WI38 (cell line): Measurements from ENCODE around the gene ANAPC7.

Experiments
- H3K4me3 ChIP-seq: 2 replicates; pipeline ENCODE4 v1.5.1; 2011; ENCODE audit warnings: low read depth, mild to moderate bottlenecking, control low read depth, low read length
- TF ChIP-seq, protein P1 (sequence below): IDR thresholded peaks from 2 replicates; pipeline ENCODE4 v1.5.1; 2012; ENCODE audit warnings: low read depth, mild to moderate bottlenecking, control low read depth, low read length

Gene ANAPC7

DNA sequence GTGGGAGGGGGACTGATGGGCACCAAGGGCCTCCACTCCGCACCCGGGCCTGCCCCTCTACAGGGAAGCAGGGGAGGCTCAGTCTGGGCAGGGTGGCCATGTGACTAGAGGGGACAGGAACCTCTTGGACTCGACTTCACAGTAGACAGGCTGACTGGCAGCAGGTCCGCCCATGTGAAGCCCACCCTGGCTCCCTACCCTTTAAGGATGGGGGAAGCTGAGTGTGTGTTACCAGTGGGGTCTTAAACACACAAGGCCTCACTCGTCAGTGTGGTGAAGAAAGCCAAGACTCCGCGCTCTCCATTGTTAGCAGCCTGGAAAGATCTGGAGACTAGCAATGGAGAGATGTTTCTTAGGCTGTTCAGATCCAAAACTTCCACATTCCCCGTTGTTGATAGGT, 52.4 kb downstream of the ANAPC7 start:
- no peak overlapping the region for H3K4me3 ChIP-seq
- TF ChIP-seq, protein P1, sequence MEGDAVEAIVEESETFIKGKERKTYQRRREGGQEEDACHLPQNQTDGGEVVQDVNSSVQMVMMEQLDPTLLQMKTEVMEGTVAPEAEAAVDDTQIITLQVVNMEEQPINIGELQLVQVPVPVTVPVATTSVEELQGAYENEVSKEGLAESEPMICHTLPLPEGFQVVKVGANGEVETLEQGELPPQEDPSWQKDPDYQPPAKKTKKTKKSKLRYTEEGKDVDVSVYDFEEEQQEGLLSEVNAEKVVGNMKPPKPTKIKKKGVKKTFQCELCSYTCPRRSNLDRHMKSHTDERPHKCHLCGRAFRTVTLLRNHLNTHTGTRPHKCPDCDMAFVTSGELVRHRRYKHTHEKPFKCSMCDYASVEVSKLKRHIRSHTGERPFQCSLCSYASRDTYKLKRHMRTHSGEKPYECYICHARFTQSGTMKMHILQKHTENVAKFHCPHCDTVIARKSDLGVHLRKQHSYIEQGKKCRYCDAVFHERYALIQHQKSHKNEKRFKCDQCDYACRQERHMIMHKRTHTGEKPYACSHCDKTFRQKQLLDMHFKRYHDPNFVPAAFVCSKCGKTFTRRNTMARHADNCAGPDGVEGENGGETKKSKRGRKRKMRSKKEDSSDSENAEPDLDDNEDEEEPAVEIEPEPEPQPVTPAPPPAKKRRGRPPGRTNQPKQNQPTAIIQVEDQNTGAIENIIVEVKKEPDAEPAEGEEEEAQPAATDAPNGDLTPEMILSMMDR = no peak

DNA sequence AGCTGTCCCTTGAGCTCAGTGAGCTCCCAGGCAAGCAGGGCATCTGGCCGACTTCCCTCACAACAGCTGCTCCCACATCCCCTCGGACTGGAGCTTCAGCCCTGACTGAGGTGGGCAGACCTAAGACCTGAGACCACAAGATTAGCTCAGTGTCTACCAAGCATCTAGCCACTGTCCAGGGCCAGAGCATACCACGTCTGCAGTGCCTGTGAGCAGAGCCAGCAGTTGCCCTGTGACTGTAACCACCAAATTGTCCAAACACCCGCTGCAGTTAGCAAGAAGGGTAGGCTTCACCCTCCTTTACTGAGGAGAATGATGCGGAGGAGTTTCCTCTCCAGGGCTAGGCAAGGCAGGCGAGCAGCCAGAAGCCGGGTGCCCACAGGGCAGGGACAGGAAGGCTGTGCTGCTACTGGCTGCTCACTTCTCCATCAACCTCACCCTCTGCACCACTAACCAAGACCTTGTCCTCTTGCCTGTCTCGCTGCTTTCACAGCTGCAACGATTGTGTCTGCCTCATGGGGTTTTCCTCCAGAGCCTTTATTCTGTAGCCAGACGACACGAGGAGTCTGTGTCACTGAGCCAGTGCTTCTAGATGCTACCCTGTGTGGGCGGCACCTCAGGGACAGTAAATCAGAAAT, 53.9 kb downstream of the ANAPC7 start:
- TF ChIP-seq, protein P1 = no peak
- H3K4me3 ChIP-seq = no peak overlapping the region

DNA sequence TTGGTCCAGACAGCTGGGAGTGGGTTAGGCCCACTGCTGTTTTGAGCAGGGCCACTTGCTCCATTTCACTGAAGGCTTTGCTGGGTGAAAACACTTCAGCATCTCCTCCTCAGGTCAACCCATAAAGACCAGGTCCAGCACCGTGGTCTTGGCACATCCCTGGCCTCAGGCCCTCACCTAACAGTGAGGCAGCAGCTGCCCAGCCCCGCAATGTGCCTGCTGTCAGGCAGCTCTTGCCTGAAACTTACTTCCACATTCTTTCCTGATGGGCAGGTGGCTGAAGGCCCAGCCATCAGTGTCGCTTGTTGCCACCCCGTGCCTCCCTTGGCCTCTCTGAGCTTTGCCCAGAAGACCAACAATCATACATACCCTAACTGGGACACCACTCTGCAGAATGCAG, 54.4 kb downstream of the ANAPC7 start:
- TF ChIP-seq, protein P1 = no peak

DNA sequence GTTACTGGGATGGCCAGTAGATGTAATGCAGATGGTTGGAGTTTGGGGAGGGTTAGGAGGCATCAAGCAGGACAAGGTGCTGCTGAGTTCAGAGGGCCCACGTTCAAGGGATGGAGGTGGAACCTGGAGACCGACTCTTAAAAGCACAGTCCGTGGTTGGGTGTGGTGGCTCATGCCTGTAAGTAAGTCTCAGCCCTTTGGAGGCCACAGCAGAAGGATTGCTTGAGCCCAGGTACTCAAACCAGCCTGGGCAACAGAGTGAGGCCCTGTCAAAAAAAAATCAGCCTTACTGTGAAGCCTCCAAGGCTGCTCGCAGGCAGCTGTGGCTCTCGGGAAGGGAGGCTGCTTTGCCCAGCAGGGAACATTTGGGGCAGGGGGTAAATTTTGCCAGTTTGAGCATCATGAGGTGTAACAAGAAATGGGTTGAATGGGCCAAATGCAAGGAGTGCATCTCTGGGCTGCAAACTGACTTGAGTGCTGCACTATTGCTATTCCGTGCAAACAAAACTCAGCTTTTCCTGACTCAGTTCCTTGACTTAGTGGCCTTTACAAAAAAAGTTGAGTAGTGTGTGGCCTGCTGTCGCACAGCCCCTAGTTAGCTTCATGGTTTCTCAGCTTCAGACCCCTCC, 55.0 kb downstream of the ANAPC7 start:
- TF ChIP-seq, protein P1 = no peak
- no peak overlapping the region for H3K4me3 ChIP-seq

More for the DNA sequence above, 54.4 kb downstream of the ANAPC7 start:
- H3K4me3 ChIP-seq = no peak overlapping the region

DNA sequence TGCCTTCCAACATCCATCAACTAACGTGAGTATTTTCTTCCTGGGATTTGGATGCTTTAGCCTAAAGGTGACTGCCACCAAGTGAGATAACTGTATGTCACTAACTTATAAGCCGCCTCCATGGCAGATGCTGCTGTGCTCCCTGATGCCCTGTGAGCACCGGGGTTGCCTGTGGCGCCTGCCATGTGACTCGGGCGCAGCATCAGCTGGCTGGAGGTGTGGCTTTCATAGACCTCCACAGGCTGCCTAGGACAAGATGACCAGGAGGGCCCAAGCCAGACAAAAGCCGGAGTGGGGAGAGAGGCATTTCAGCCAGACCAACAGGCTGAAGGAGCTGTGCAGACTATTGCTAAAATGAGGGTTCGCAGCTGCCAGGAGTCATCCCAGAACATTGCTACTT, 55.7 kb downstream of the ANAPC7 start:
- no peak overlapping the region for H3K4me3 ChIP-seq
- TF ChIP-seq, protein P1 = no peak

DNA sequence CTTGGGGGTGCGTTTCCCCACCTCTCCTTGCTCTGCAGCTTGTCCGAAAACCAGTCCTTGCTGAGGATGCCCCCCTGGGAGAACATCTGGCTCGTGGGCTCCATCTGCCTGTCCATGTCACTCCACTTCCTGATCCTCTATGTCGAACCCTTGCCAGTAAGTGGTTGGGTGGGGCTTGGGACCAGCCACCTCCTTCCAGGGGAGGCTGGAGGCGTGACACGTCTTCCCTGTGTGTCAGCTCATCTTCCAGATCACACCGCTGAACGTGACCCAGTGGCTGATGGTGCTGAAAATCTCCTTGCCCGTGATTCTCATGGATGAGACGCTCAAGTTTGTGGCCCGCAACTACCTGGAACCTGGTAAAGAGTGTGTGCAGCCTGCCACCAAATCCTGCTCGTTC, 57.5 kb downstream of the ANAPC7 start:
- no peak overlapping the region for H3K4me3 ChIP-seq
- TF ChIP-seq, protein P1 = no peak

DNA sequence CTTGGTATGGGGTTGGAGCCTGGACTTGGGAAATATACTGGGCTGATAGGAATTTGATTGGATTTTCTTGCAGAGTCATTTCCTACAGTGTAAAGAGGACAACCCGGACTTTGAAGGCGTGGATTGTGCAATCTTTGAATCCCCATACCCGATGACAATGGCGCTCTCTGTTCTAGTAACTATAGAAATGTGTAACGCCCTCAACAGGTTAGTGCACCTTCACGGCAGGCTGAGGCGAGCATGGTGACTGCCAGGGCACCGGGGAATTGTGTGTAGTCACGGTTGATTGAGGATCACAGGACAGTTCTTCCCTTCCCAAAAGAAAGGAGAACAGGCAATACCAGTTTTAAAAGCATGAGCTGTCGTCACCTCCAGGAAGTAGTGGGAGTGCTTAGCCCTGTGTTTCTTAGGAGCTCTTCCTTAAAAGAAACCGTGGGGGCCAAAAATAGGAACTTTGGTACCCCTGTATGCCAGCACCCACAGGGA, 58.3 kb downstream of the ANAPC7 start:
- H3K4me3 ChIP-seq = no peak overlapping the region
- TF ChIP-seq, protein P1 = no peak
